HEK293 (cell line): ENCODE results near the gene USP35.

ENCODE experiments used
- CTCF ChIA-PET: fragments of 350-600 bp; formaldehyde crosslinking; extraction: SDS; loops from one replicate; lab custom pipeline; 2021; ENCODE audit warnings: antibody characterized with exemption; lab: Yijun Ruan, JAX
- POLR2A ChIA-PET: fragments of 300-600 bp; formaldehyde crosslinking; extraction: SDS; loops from one replicate; lab custom pipeline; 2020; ENCODE audit warnings: antibody characterized with exemption, inconsistent platforms; lab: Yijun Ruan, JAX
- H3K27ac ChIP-seq: fragments of 200-500 bp; sonication (Bioruptor generic); 2 replicates; pipeline ENCODE4 v1.5.1; 2014; ENCODE audit warnings: low read depth, low read length, control low read depth, inconsistent platforms; ENCODE audit errors: extremely low read depth
- H3K36me3 ChIP-seq, 2 experiments: fragments of 200-500 bp in 1 of 2; sonication (Bioruptor generic) in 1 of 2; 1 replicate in 1 of 2; 2 replicates in 1 of 2; pipeline ENCODE4 v1.5.1; 2014 to 2017; ENCODE audit warnings: inconsistent platforms in 2 of 2, low read length in 2 of 2; ENCODE audit not compliant: control insufficient read depth in 2 of 2, insufficient read depth in 1 of 2
- H3K4me1 ChIP-seq: fragments of 200-500 bp; sonication (Bioruptor generic); 2 replicates; pipeline ENCODE4 v1.5.1; 2014; ENCODE audit warnings: mild to moderate bottlenecking, low read length, inconsistent platforms; ENCODE audit not compliant: control insufficient read depth, insufficient read depth
- H3K4me3 ChIP-seq: 2 replicates; pipeline ENCODE4 v1.5.1; 2011; ENCODE audit warnings: low read depth, mild to moderate bottlenecking, control low read depth, low read length, moderate library complexity
- H3K9me3 ChIP-seq: fragments of 200-500 bp; sonication (Bioruptor generic); 2 replicates; pipeline ENCODE4 v1.5.1; 2014; ENCODE audit warnings: low read depth, low read length, inconsistent platforms; ENCODE audit not compliant: control insufficient read depth, insufficient read depth
- EGR2 ChIP-seq: fragments of 450-650 bp; formaldehyde crosslinking; IDR thresholded peaks from 2 replicates; pipeline ENCODE4 v1.5.1; 2016; ENCODE audit warnings: low read depth, missing biosample characterization, missing genetic modification characterization
- HOXA7 ChIP-seq: sonication (generic); formaldehyde crosslinking; IDR thresholded peaks from 2 replicates; pipeline ENCODE4 v1.8.1; 2022; ENCODE audit warnings: missing genetic modification reagents, borderline replicate concordance
- KLF1 ChIP-seq: fragments of 450-650 bp; formaldehyde crosslinking; IDR thresholded peaks from 2 replicates; pipeline ENCODE4 v1.5.1; 2016; ENCODE audit warnings: missing biosample characterization, missing genetic modification characterization
- KLF9 ChIP-seq: fragments of 450-650 bp; formaldehyde crosslinking; IDR thresholded peaks from 2 replicates; pipeline ENCODE4 v1.5.1; 2016; ENCODE audit warnings: missing biosample characterization, missing genetic modification characterization, low read depth
- PRDM1 ChIP-seq: fragments of 450-650 bp; formaldehyde crosslinking; IDR thresholded peaks from 2 replicates; pipeline ENCODE4; 2016; ENCODE audit warnings: missing biosample characterization, missing genetic modification characterization
- SCRT1 ChIP-seq: fragments of 450-650 bp; formaldehyde crosslinking; IDR thresholded peaks from 2 replicates; pipeline ENCODE4 v1.5.1; 2016; ENCODE audit warnings: missing biosample characterization, missing genetic modification characterization, borderline replicate concordance
- SP7 ChIP-seq: fragments of 450-650 bp; formaldehyde crosslinking; IDR thresholded peaks from 2 replicates; pipeline ENCODE4 v1.5.1; 2016; ENCODE audit warnings: missing biosample characterization, missing genetic modification characterization
- ZBTB7A ChIP-seq: fragments of 450-650 bp; formaldehyde crosslinking; IDR thresholded peaks from 2 replicates; pipeline ENCODE4 v1.5.1; 2016; ENCODE audit warnings: low read depth, missing biosample characterization, missing genetic modification characterization
- ZNF148 ChIP-seq: fragments of 450-650 bp; formaldehyde crosslinking; IDR thresholded peaks from 2 replicates; pipeline ENCODE4 v1.5.0; 2017; ENCODE audit warnings: missing biosample characterization, missing genetic modification characterization, borderline replicate concordance
- ZNF223 ChIP-seq: fragments of 450-650 bp; formaldehyde crosslinking; IDR thresholded peaks from 2 replicates; pipeline ENCODE4 v1.5.1; 2016; ENCODE audit warnings: missing biosample characterization, missing genetic modification characterization
- ZNF24 ChIP-seq: fragments of 450-650 bp; formaldehyde crosslinking; IDR thresholded peaks from 2 replicates; pipeline ENCODE4 v1.5.1; 2016; ENCODE audit warnings: missing biosample characterization, missing genetic modification characterization
- ZNF544 ChIP-seq: fragments of 450-650 bp; formaldehyde crosslinking; IDR thresholded peaks from 2 replicates; pipeline ENCODE4 v1.5.0; 2017; ENCODE audit warnings: missing biosample characterization, missing genetic modification characterization
- ZNF549 ChIP-seq: fragments of 450-650 bp; IDR thresholded peaks from 2 replicates; pipeline ENCODE4 v1.5.1; 2018; ENCODE audit warnings: missing biosample characterization, missing genetic modification characterization, mild to moderate bottlenecking, inconsistent platforms, moderate library complexity
- ZNF623 ChIP-seq: fragments of 450-650 bp; formaldehyde crosslinking; IDR thresholded peaks from 2 replicates; pipeline ENCODE4 v1.5.1; 2016; ENCODE audit warnings: missing biosample characterization, missing genetic modification characterization
- ZNF654 ChIP-seq: fragments of 450-650 bp; formaldehyde crosslinking; IDR thresholded peaks from 2 replicates; pipeline ENCODE4 v1.5.1; 2016; ENCODE audit warnings: low read depth, missing biosample characterization, missing genetic modification characterization
- ZNF658 ChIP-seq: fragments of 450-650 bp; formaldehyde crosslinking; IDR thresholded peaks from 2 replicates; pipeline ENCODE4; 2016; ENCODE audit warnings: missing biosample characterization, missing genetic modification characterization
- ZNF660 ChIP-seq: fragments of 450-650 bp; IDR thresholded peaks from 2 replicates; pipeline ENCODE4 v1.5.1; 2018; ENCODE audit warnings: missing biosample characterization, mild to moderate bottlenecking, missing genetic modification characterization
- ZNF670 ChIP-seq: fragments of 450-650 bp; formaldehyde crosslinking; IDR thresholded peaks from 2 replicates; pipeline ENCODE4 v1.5.1; 2016; ENCODE audit warnings: missing biosample characterization, missing genetic modification characterization, low read depth
- ZNF692 ChIP-seq: fragments of 450-650 bp; formaldehyde crosslinking; IDR thresholded peaks from 2 replicates; pipeline ENCODE4 v1.5.1; 2016; ENCODE audit warnings: missing biosample characterization, missing genetic modification characterization
- ZNF76 ChIP-seq: fragments of 450-650 bp; formaldehyde crosslinking; IDR thresholded peaks from 2 replicates; pipeline ENCODE4; 2016; ENCODE audit warnings: low read depth, missing biosample characterization, missing genetic modification characterization, borderline replicate concordance
- ZNF768 ChIP-seq: fragments of 450-650 bp; formaldehyde crosslinking; IDR thresholded peaks from 2 replicates; pipeline ENCODE4 v1.5.1; 2018; ENCODE audit warnings: missing biosample characterization, mild to moderate bottlenecking, missing genetic modification characterization
- ZNF830 ChIP-seq: fragments of 450-650 bp; IDR thresholded peaks from 2 replicates; pipeline ENCODE4 v1.5.0; 2018; ENCODE audit warnings: missing biosample characterization, missing genetic modification characterization, low read depth, mild to moderate bottlenecking, moderate library complexity
- ZSCAN4 ChIP-seq: fragments of 450-650 bp; formaldehyde crosslinking; IDR thresholded peaks from 2 replicates; pipeline ENCODE4 v1.5.1; 2017; ENCODE audit warnings: missing biosample characterization, missing genetic modification characterization

USP35 gene

GRCh38 chr11:78158987-78159652 lies 29.6 kb upstream of the USP35 start:
- Histone ChIP-seq H3K4me3 (no peak overlapping the region), H3K27ac (no peak overlapping the region), H3K9me3 (no peaks in the 10 kb centered on the region), H3K4me1 (no peaks in the 10 kb centered on the region), H3K36me3 (no peaks in the 10 kb centered on the region)
- ChIA-PET POLR2A (no interaction called here), CTCF (interaction anchor here (0.7 kb wide), 1 partner anchor 11 kb away, joined by 3 read pairs; no protein-coding TSS in a partner anchor)
- TF ChIP-seq ZNF830 (tag by site-specific recombination) (no peak), ZSCAN4 (tag by site-specific recombination) (no peak), ZNF660 (tag by site-specific recombination) (no peak), ZBTB7A (tag by site-specific recombination) (no peak), ZNF670 (tag by site-specific recombination) (no peak), EGR2 (tag by site-specific recombination) (no peak), SCRT1 (tag by site-specific recombination) (no peak), ZNF549 (tag by site-specific recombination) (no peak), ZNF623 (tag by site-specific recombination) (no peak), KLF9 (tag by site-specific recombination) (no peak), ZNF654 (tag by site-specific recombination) (no peak), ZNF658 (tag by site-specific recombination) (no peak), ZNF148 (no peak), ZNF24 (tag by site-specific recombination) (no peak), ZNF76 (tag by site-specific recombination) (no peak), KLF1 (tag by site-specific recombination) (no peak), PRDM1 (no peak), ZNF768 (tag by site-specific recombination) (no peak), ZNF692 (tag by site-specific recombination) (no peak), SP7 (tag by site-specific recombination) (no peak)

- POLR2A ChIA-PET, result no interaction called here
- CTCF ChIA-PET, result no interaction called here
- H3K4me1 ChIP-seq, result no peaks in the 10 kb centered on the region
- H3K36me3 ChIP-seq, result no peaks in the 10 kb centered on the region
- no peak overlapping the region for H3K4me3 ChIP-seq
- no peaks in the 10 kb centered on the region for H3K9me3 ChIP-seq
- no peak for TF ChIP-seq ZNF544 (tag by site-specific recombination)
- TF ChIP-seq ZNF223 (tag by site-specific recombination), result no peak
- TF ChIP-seq HOXA7 (CRISPR knock-in tag), result no peak
- no peak for TF ChIP-seq SCRT1 (tag by site-specific recombination)
- TF ChIP-seq, all 188 proteins: peak for 0
- no peak overlapping the region for H3K27ac ChIP-seq
Measured at GRCh38 chr11:78160557-78160956, 28.2 kb upstream of the USP35 start.
